Left lung (tissue), 10 donors: ENCODE data around the gene C19orf85. TPM values are rescaled to one million over a fixed set of nuclear protein-coding genes. Genes with fewer than 3 reads are reported as not detected.

ENCODE experiments used
- ATAC-seq: fragments of 200-7000 bp; cut with Tn5 transposase; one replicate; pipeline ENCODE4 v1.9.1; 2020; ENCODE audit warnings: moderate library complexity
- DNase-seq, 4 donors: peaks; one replicate each; pipeline ENCODE4 v3.0.0-alpha.2; 2013 to 2020
- H3K27ac ChIP-seq, 2 donors: fragments of 200-600 bp; sonication (generic) in 1 of 2; one replicate each; pipeline versions ENCODE4 v1.5.0 to v1.8.0; 2020 to 2021
- H3K27me3 ChIP-seq, 2 donors: fragments of 200-600 bp; sonication (generic) in 1 of 2; one replicate each; pipeline versions ENCODE4 v1.5.0 to v1.8.0; 2020 to 2021
- H3K36me3 ChIP-seq, 2 donors: fragments of 200-600 bp; sonication (generic) in 1 of 2; one replicate each; pipeline versions ENCODE4 v1.5.0 to v1.8.0; 2020 to 2021
- H3K4me1 ChIP-seq, 2 donors: fragments of 200-600 bp; one replicate each; pipeline ENCODE4 v1.8.0; 2021
- H3K4me3 ChIP-seq, 2 donors: fragments of 200-600 bp; sonication (generic) in 1 of 2; one replicate each; pipeline versions ENCODE4 v1.5.0 to v1.8.0; 2020 to 2021; ENCODE audit warnings: mild to moderate bottlenecking in 1 of 2
- H3K9me3 ChIP-seq, 2 donors: fragments of 200-600 bp; sonication (generic) in 1 of 2; one replicate each; pipeline versions ENCODE4 v1.5.0 to v1.8.0; 2020 to 2021
- CTCF ChIP-seq, 2 donors: fragments of 200-600 bp; sonication (generic) in 1 of 2; IDR thresholded peaks; one replicate each; pipeline versions ENCODE4 v1.5.0 to v1.8.0; 2021; ENCODE audit warnings: antibody characterized with exemption in 2 of 2
- intact Hi-C, 2 donors: fragments of 100-400 bp; cut with DNase I; formaldehyde crosslinking; loops; one replicate each; pipeline versions ENCODE4 v1.11.2 to v1.14.2; 2022
- polyA plus RNA-seq, 6 donors: library from polyadenylated mRNA; unstranded; fragments of 120-200 nt; gene quantifications; one replicate each; pipeline ENCODE4 v1.2.1, GENCODE V29; 2013; ENCODE audit not compliant: insufficient read length in 6 of 6
- total RNA-seq, 2 donors: library from RNA; stranded (reverse); fragmentation: NEBNext Ultra II Directional; extraction: Animal tissue kit (Norgen Biotek cat#: 25700); gene quantifications; one replicate each; pipeline ENCODE4 v1.2.1, GENCODE V29; 2021
- donor health status: DM: no; HTN: yes; CAD: no.
- donor health status: DM: no; HTN: no; CAD: no.

The C19orf85 gene
- total and polyA plus RNA-seq, 8 donors, result not detected

DNA sequence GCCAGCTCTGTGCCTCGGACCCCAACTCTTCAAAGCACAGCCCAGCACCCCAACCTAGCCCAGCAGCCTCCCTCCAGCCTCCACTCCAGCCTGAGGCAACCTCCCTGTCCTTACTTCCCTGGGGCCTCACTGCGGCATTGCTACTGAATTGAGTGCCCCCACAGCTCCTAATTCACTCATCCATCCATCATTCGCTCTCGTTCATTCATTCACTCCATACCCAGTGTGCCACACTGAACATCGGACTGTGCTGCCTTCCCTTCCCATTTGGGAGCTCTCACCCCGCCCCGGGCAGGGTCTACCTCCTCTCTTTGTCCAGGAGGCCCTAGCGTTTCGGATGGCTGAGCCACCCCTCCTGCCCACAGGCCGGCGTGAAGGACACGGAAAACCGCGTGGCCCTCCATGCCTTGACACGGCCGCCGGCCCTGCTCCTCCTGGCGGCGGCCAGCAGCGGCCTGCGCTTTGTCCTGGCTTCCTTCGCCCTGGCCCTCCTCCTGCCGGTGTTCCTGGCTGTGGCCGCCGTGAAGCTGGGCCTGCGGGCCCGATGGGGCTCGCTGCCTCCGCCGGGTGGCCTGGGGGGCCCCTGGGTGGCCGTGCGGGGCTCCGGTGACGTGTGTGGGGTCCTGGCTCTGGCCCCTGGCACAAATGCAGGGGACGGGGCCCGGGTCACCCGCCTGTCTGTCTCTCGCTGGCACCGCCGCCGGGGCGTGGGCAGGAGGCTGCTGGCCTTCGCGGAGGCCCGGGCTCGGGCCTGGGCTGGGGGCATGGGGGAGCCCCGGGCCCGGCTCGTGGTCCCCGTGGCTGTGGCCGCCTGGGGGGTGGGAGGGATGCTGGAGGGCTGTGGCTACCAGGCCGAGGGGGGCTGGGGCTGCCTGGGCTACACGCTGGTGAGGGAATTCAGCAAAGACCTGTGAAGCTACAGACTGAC, 21.8 kb upstream of the C19orf85 start:
- Histone ChIP-seq H3K9me3 (no peaks in the 10 kb centered on the region), H3K27me3 (peaks cover 0 to 44% of the 10 kb centered on the region in 2 donors), H3K36me3 (peaks cover 0 to 28% of the 10 kb centered on the region in 2 donors), H3K4me3 (no peak overlapping the region), H3K4me1 (peaks cover 16 to 30% of the 10 kb centered on the region in 2 donors), H3K27ac (peak overlapping the region; percentile 34 to 90)
- no peak for TF ChIP-seq CTCF (IDR thresholded peaks at IDR 0.05)
- intact Hi-C loops, result no loop called here
- DNase-seq, result peak in 1 of 4 donors; percentile 79
- ATAC-seq, result no peak

GRCh38 chr19:55485439-55486011, 21.0 kb upstream of the C19orf85 start:
- DNase-seq (peak in 1 of 4 donors; percentile 73), ATAC-seq (no peak)
- H3K9me3 ChIP-seq, result no peaks in the 10 kb centered on the region
- intact Hi-C loops, result no loop called here
- TF ChIP-seq CTCF (IDR thresholded peaks at IDR 0.05), result no peak
- H3K4me1 ChIP-seq, result peaks cover 16 to 30% of the 10 kb centered on the region in 2 donors
- H3K27me3 ChIP-seq, result peaks cover 0 to 36% of the 10 kb centered on the region in 2 donors
- peak overlapping the region; percentile 34 to 51 for H3K4me3 ChIP-seq
- H3K27ac ChIP-seq, result peak overlapping the region; percentile 70 to 90
- H3K36me3 ChIP-seq, result peaks cover 0 to 36% of the 10 kb centered on the region in 2 donors

GRCh38 chr19:55484593-55485438, 20.3 kb upstream of the C19orf85 start, which contains the start of gene NAT14:
NAT14 (plus strand) TSS chr19:55485188; CDS start chr19:55485709, 521 bp downstream.
- H3K4me1 ChIP-seq, result peaks cover 16 to 30% of the 10 kb centered on the region in 2 donors
- TF ChIP-seq CTCF (IDR thresholded peaks at IDR 0.05), result no peak
- no peaks in the 10 kb centered on the region for H3K9me3 ChIP-seq
- DNase-seq, result peak in 3 of 4 donors; percentile 81 to 85 (median 82)
- peaks cover 0 to 29% of the 10 kb centered on the region in 2 donors for H3K27me3 ChIP-seq
- H3K36me3 ChIP-seq, result peaks cover 0 to 36% of the 10 kb centered on the region in 2 donors
- intact Hi-C loops, result no loop called here
- H3K4me3 ChIP-seq, result peak within 1 kb of the TSS; percentile 34 to 51
- peak; percentile 42 for ATAC-seq
- peak within 1 kb of the TSS; percentile 70 to 90 for H3K27ac ChIP-seq

DNA sequence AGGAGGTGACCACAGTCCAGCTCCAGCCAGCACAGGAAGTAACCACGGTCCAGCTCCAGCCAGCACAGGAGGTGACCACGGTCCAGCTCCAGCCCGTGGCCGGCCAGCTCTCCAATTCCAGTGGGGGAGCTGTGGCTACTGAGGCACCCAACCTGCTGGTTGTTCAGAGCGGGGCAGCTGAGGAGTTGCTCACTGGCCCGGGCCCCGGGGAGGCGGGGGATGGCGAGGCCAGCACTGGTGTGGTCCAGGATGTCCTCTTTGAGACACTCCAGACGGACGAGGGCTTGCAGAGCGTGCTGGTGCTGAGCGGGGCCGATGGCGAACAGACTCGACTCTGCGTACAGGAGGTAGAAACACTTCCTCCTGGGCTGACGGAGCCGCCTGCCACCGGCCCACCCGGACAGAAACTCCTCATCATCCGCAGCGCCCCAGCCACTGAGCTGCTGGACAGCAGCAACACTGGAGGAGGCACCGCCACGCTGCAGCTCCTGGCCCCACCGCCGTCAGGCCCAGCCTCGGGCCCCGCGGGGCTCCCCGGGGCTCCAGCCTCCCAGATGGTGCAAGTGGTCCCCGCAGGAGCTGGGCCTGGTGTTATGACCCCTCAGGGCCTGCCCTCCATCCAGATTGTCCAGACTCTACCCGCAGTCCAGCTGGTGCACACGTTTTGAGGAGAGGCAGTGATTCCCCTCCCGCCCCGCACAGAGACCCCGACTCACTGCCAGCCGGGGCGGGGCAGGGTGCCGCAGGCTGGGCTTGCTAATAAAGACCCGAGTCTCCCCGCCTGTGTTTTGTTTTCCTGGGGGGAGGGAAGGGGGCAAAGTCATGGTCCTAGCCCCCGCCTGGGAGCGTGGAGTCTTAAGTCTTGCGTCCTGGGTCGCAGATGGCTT, 19.4 kb upstream of the C19orf85 start:
- no peak for TF ChIP-seq CTCF (IDR thresholded peaks at IDR 0.05)
- Histone ChIP-seq H3K4me1 (peaks cover 16 to 30% of the 10 kb centered on the region in 2 donors), H3K9me3 (no peaks in the 10 kb centered on the region), H3K27ac (no peak overlapping the region), H3K27me3 (peaks cover 0 to 20% of the 10 kb centered on the region in 2 donors), H3K36me3 (peaks cover 0 to 36% of the 10 kb centered on the region in 2 donors), H3K4me3 (peak overlapping the region in 1 of 2 donors; percentile 51)
- intact Hi-C loops, result no loop called here
- peak in 1 of 4 donors; percentile 72 for DNase-seq
- ATAC-seq, result no peak
